HEK293 (cell line): ENCODE data around the gene MACROH2A2.

Source experiments
- HOXC10 ChIP-seq: sonication (generic); formaldehyde crosslinking; IDR thresholded peaks from 2 replicates; pipeline ENCODE4 v1.8.1; 2023; ENCODE audit warnings: mild to moderate bottlenecking, missing genetic modification reagents
- KLF10 ChIP-seq: fragments of 450-650 bp; IDR thresholded peaks from 2 replicates; pipeline ENCODE4 v1.5.1; 2018; ENCODE audit warnings: missing biosample characterization, mild to moderate bottlenecking, missing genetic modification characterization
- OSR2 ChIP-seq: fragments of 450-650 bp; formaldehyde crosslinking; IDR thresholded peaks from 2 replicates; pipeline ENCODE4 v1.5.1; 2016; ENCODE audit warnings: missing biosample characterization, missing genetic modification characterization
- PRDM10 ChIP-seq: fragments of 450-650 bp; formaldehyde crosslinking; IDR thresholded peaks from 2 replicates; pipeline ENCODE4 v1.5.1; 2016; ENCODE audit warnings: missing biosample characterization, missing genetic modification characterization
- RBAK ChIP-seq: fragments of 450-650 bp; formaldehyde crosslinking; IDR thresholded peaks from 2 replicates; pipeline ENCODE4 v1.5.1; 2016; ENCODE audit warnings: missing biosample characterization, missing genetic modification characterization
- TCF7L2 ChIP-seq: IDR thresholded peaks from 2 replicates; pipeline ENCODE4 v1.6.1; 2011; ENCODE audit warnings: low read depth, mild to moderate bottlenecking, inconsistent platforms, low read length, moderate library complexity, borderline replicate concordance
- YY1 ChIP-seq: fragments of 450-650 bp; formaldehyde crosslinking; IDR thresholded peaks from 2 replicates; pipeline ENCODE4 v1.5.1; 2018; ENCODE audit warnings: missing biosample characterization, missing genetic modification characterization
- ZBTB10 ChIP-seq: fragments of 450-650 bp; formaldehyde crosslinking; IDR thresholded peaks from 2 replicates; pipeline ENCODE4 v1.5.1; 2016; ENCODE audit warnings: missing biosample characterization, missing genetic modification characterization
- ZFHX2 ChIP-seq: fragments of 450-650 bp; formaldehyde crosslinking; conservative IDR thresholded peaks from 2 replicates; pipeline ENCODE4 v1.5.1; 2016; ENCODE audit warnings: missing biosample characterization, missing genetic modification characterization
- ZFP41 ChIP-seq: fragments of 450-650 bp; formaldehyde crosslinking; IDR thresholded peaks from 2 replicates; pipeline ENCODE4 v1.5.1; 2016; ENCODE audit warnings: missing biosample characterization, missing genetic modification characterization, borderline replicate concordance
- ZFP69B ChIP-seq: fragments of 450-650 bp; formaldehyde crosslinking; IDR thresholded peaks from 2 replicates; pipeline ENCODE4 v1.5.1; 2016; ENCODE audit warnings: missing biosample characterization, missing genetic modification characterization
- ZNF23 ChIP-seq: fragments of 450-650 bp; formaldehyde crosslinking; IDR thresholded peaks from 2 replicates; pipeline ENCODE4 v1.5.1; 2016; ENCODE audit warnings: missing biosample characterization, missing genetic modification characterization, borderline replicate concordance
- ZNF24 ChIP-seq: fragments of 450-650 bp; formaldehyde crosslinking; IDR thresholded peaks from 2 replicates; pipeline ENCODE4 v1.5.1; 2016; ENCODE audit warnings: missing biosample characterization, missing genetic modification characterization
- ZNF280D ChIP-seq: fragments of 450-650 bp; formaldehyde crosslinking; IDR thresholded peaks from 2 replicates; pipeline ENCODE4 v1.5.1; 2016; ENCODE audit warnings: missing biosample characterization, missing genetic modification characterization
- ZNF341 ChIP-seq: fragments of 450-650 bp; formaldehyde crosslinking; IDR thresholded peaks from 2 replicates; pipeline ENCODE4; 2016; ENCODE audit warnings: low read depth, missing biosample characterization, missing genetic modification characterization
- ZNF423 ChIP-seq: fragments of 450-650 bp; formaldehyde crosslinking; IDR thresholded peaks from 2 replicates; pipeline ENCODE4 v1.5.1; 2016; ENCODE audit warnings: missing biosample characterization, missing genetic modification characterization
- ZNF510 ChIP-seq: fragments of 450-650 bp; formaldehyde crosslinking; IDR thresholded peaks from 2 replicates; pipeline ENCODE4 v1.5.1; 2018; ENCODE audit warnings: mild to moderate bottlenecking, missing genetic modification characterization, missing biosample characterization; ENCODE audit not compliant: insufficient replicate concordance
- ZNF561 ChIP-seq: fragments of 450-650 bp; IDR thresholded peaks from 2 replicates; pipeline ENCODE4 v1.5.1; 2018; ENCODE audit warnings: missing biosample characterization, missing genetic modification characterization, borderline replicate concordance
- ZNF621 ChIP-seq: fragments of 450-650 bp; formaldehyde crosslinking; IDR thresholded peaks from 2 replicates; pipeline ENCODE4 v1.5.1; 2017; ENCODE audit warnings: missing biosample characterization, missing genetic modification characterization
- ZNF645 ChIP-seq: fragments of 450-650 bp; formaldehyde crosslinking; IDR thresholded peaks from 2 replicates; pipeline ENCODE4; 2016; ENCODE audit warnings: missing biosample characterization, missing genetic modification characterization
- ZNF692 ChIP-seq: fragments of 450-650 bp; formaldehyde crosslinking; IDR thresholded peaks from 2 replicates; pipeline ENCODE4 v1.5.1; 2016; ENCODE audit warnings: missing biosample characterization, missing genetic modification characterization
- ZNF776 ChIP-seq: fragments of 450-650 bp; formaldehyde crosslinking; IDR thresholded peaks from 2 replicates; pipeline ENCODE4 v1.5.0; 2017; ENCODE audit warnings: missing biosample characterization, missing genetic modification characterization, borderline replicate concordance
- ZNF777 ChIP-seq: fragments of 450-650 bp; formaldehyde crosslinking; IDR thresholded peaks from 2 replicates; pipeline ENCODE4 v1.5.1; 2017; ENCODE audit warnings: missing biosample characterization, missing genetic modification characterization, borderline replicate concordance
- ZNF791 ChIP-seq: fragments of 450-650 bp; formaldehyde crosslinking; IDR thresholded peaks from 2 replicates; pipeline ENCODE4 v1.5.1; 2016; ENCODE audit warnings: missing biosample characterization, missing genetic modification characterization
- ZNF792 ChIP-seq: fragments of 450-650 bp; formaldehyde crosslinking; IDR thresholded peaks from 2 replicates; pipeline ENCODE4 v1.5.1; 2016; ENCODE audit warnings: missing biosample characterization, missing genetic modification characterization
- ZSCAN5A ChIP-seq: fragments of 450-650 bp; formaldehyde crosslinking; IDR thresholded peaks from 2 replicates; pipeline ENCODE4 v1.5.1; 2016; ENCODE audit warnings: missing biosample characterization, missing genetic modification characterization

Gene MACROH2A2

GRCh38 chr10:70052462-70053217, at the start of gene MACROH2A2 (continued):
- no peak for TF ChIP-seq RBAK (tag by site-specific recombination)
- TF ChIP-seq YY1 (tag by site-specific recombination), result peak; percentile 84
- TF ChIP-seq ZNF791 (tag by site-specific recombination), result no peak
- TF ChIP-seq ZFP69B (tag by site-specific recombination), result 0 out of 2 replicates have a peak, but pooled peaks have one; percentile 17
- TF ChIP-seq ZNF423 (tag by site-specific recombination), result no peak
- TF ChIP-seq HOXC10, result no peak
- TF ChIP-seq ZBTB10 (tag by site-specific recombination), result no peak
- no peak for TF ChIP-seq ZNF621 (tag by site-specific recombination)
- 0 out of 2 replicates have a peak, but pooled peaks have one; percentile 56 for TF ChIP-seq ZNF777 (tag by site-specific recombination)
- TF ChIP-seq ZNF645, result no peak
- no peak for TF ChIP-seq ZNF24 (tag by site-specific recombination)
- TF ChIP-seq ZNF510 (tag by site-specific recombination), result no peak
- TF ChIP-seq ZNF280D (tag by site-specific recombination), result no peak
- no peak for TF ChIP-seq ZNF692
- TF ChIP-seq ZNF561 (tag by site-specific recombination), result 0 out of 2 replicates have a peak, but pooled peaks have one; percentile 38
- TF ChIP-seq TCF7L2, result no peak
- TF ChIP-seq ZNF792 (tag by site-specific recombination), result no peak
- no peak for TF ChIP-seq ZSCAN5A (tag by site-specific recombination)
- no peak for TF ChIP-seq KLF10 (tag by site-specific recombination)
- TF ChIP-seq OSR2 (tag by site-specific recombination), result no peak
- TF ChIP-seq ZFHX2, result peak; percentile 70
- peak; percentile 80 for TF ChIP-seq PRDM10 (tag by site-specific recombination)
- no peak for TF ChIP-seq ZFP41 (tag by site-specific recombination)
- peak; percentile 96 for TF ChIP-seq ZNF341 (tag by site-specific recombination)
- TF ChIP-seq ZNF23 (tag by site-specific recombination), result no peak
- TF ChIP-seq ZNF776 (tag by site-specific recombination), result no peak
